Neural cell (in vitro differentiated cells): ENCODE results near the gene LIF.

ENCODE experiments used
- CTCF ChIP-seq: fragments of 450-650 bp; IDR thresholded peaks from 2 replicates; pipeline ENCODE4 v1.5.1; 2014; ENCODE audit warnings: antibody characterized with exemption, mild to moderate bottlenecking, moderate library complexity; ENCODE audit not compliant: poor library complexity, severe bottlenecking
- EZH2 ChIP-seq: fragments of 200-600, 300-800 bp; shearing (Covaris generic), sonication (generic); IDR thresholded peaks from 2 replicates; pipeline ENCODE4 v1.6.1; 2014; ENCODE audit warnings: antibody characterized with exemption, low read length, borderline replicate concordance, mild to moderate bottlenecking; ENCODE audit not compliant: insufficient read depth, poor library complexity, severe bottlenecking

- TF ChIP-seq EZH2 = no peak
- TF ChIP-seq CTCF = no peak
These were observed 2.5 kb downstream of the LIF start for GRCh38 chr22:30244066-30244465.
